ENCODE data around the gene GPR150. TPM values are rescaled to one million over a fixed set of nuclear protein-coding genes. Genes with fewer than 3 reads are reported as not detected.
A peak's percentile ranks its signal among the peaks of the same experiment; 100 is the strongest.
"Not testable (repeated sequence)": the region's sequence is repeated elsewhere in the genome, so short reads cannot be mapped to it uniquely, and the experiment has no call there.

GPR150 gene
- total RNA-seq, 1 experiment from 2014 or later = not detected

GRCh38 chr5:95623706-95624105 lies 3.8 kb downstream of the GPR150 start:
- no peak for DNase-seq (ENCODE audit: low spot score)

GRCh38 chr5:95624368-95624767 lies 4.5 kb downstream of the GPR150 start:
- no peak for DNase-seq (ENCODE audit: low spot score)

GRCh38 chr5:95626701-95627100 lies 6.8 kb downstream of the GPR150 start:
- no peak for DNase-seq (ENCODE audit: low spot score)

- no peak for DNase-seq (ENCODE audit: low spot score)
Measured at GRCh38 chr5:95627971-95628810, 8.3 kb downstream of the GPR150 start.

GRCh38 chr5:95628933-95629332 lies 9.0 kb downstream of the GPR150 start:
- DNase-seq (ENCODE audit: low spot score) = no peak

- no peak for DNase-seq (ENCODE audit: low spot score)
Measured at GRCh38 chr5:95630394-95630917, 10.6 kb downstream of the GPR150 start.

GRCh38 chr5:95631255-95631958 lies 11.5 kb downstream of the GPR150 start:
- peak; percentile 49 for DNase-seq (ENCODE audit: low spot score)

- DNase-seq (ENCODE audit: low spot score) = peak; percentile 64
Measured at GRCh38 chr5:95631991-95632675, 12.2 kb downstream of the GPR150 start.

- DNase-seq (ENCODE audit: low spot score) = not testable (repeated sequence)
Measured at GRCh38 chr5:95632942-95633341, 13.1 kb downstream of the GPR150 start.

GRCh38 chr5:95633671-95634070 lies 13.8 kb downstream of the GPR150 start:
- no peak for DNase-seq (ENCODE audit: low spot score)

GRCh38 chr5:95634081-95634480 lies 14.2 kb downstream of the GPR150 start:
- no peak for DNase-seq (ENCODE audit: low spot score)

- DNase-seq (ENCODE audit: low spot score) = no peak
Measured at GRCh38 chr5:95638632-95639031, 18.7 kb downstream of the GPR150 start.

GRCh38 chr5:95641741-95642220 lies 21.9 kb downstream of the GPR150 start:
- no peak for DNase-seq (ENCODE audit: low spot score)

- DNase-seq (ENCODE audit: low spot score) = no peak
Measured at GRCh38 chr5:95643152-95643551, 23.3 kb downstream of the GPR150 start.

- peak; percentile 76 for DNase-seq (ENCODE audit: low spot score)
Measured at GRCh38 chr5:95644351-95645042, 24.6 kb downstream of the GPR150 start.

- not testable (repeated sequence) for DNase-seq (ENCODE audit: low spot score)
Measured at GRCh38 chr5:95646226-95646568, 26.3 kb downstream of the GPR150 start.

GRCh38 chr5:95646569-95647431 lies 26.9 kb downstream of the GPR150 start, which contains the start of gene RFESD:
RFESD (plus strand) TSS chr5:95646777; CDS start chr5:95652272, 5,495 bp downstream.
- peak; percentile 99 for DNase-seq (ENCODE audit: low spot score)

- DNase-seq (ENCODE audit: low spot score) = no peak
Measured at GRCh38 chr5:95647886-95648860, 28.3 kb downstream of the GPR150 start.

GRCh38 chr5:95649274-95649673 lies 29.4 kb downstream of the GPR150 start:
- no peak for DNase-seq (ENCODE audit: low spot score)

Data from H4 (cell line).